H1 (cell line): ENCODE results near the gene OTOP3. TPM values are rescaled to one million over a fixed set of nuclear protein-coding genes. Genes with fewer than 3 reads are reported as not detected.

Source experiments
- CEBPB ChIP-seq: IDR thresholded peaks from 2 replicates; pipeline ENCODE4 v1.6.1; 2012; ENCODE audit warnings: low read depth, low read length
- CHD2 ChIP-seq: IDR thresholded peaks from 2 replicates; pipeline ENCODE4 v1.6.1; 2012; ENCODE audit warnings: low read length, improper control_type of control experiment
- KDM5A ChIP-seq: fragments of 200-600 bp; IDR thresholded peaks from 2 replicates; pipeline ENCODE4 v1.7.1; 2012; ENCODE audit warnings: mild to moderate bottlenecking, low read length, inconsistent platforms, mixed read lengths
- SP4 ChIP-seq: IDR thresholded peaks from 2 replicates; pipeline ENCODE4 v1.6.1; 2012; ENCODE audit warnings: low read length, inconsistent platforms
- TBP ChIP-seq: IDR thresholded peaks from 2 replicates; pipeline ENCODE4 v1.6.1; 2011; ENCODE audit warnings: low read depth, low read length, improper control_type of control experiment
- TCF12 ChIP-seq: IDR thresholded peaks from 2 replicates; pipeline ENCODE4 v1.6.1; 2011; ENCODE audit warnings: low read depth, mild to moderate bottlenecking, low read length
- polyA plus RNA-seq, 7 experiments: library from polyadenylated mRNA; depleted of rRNA in 3 of 7; stranded (reverse) in 5 of 7; unstranded in 2 of 7; fragments of >200 nt in 5 of 7; fragments of 200-250 nt in 2 of 7; gene quantifications; 1 replicate in 5 of 7; 2 replicates in 1 of 7; 4 replicates in 1 of 7; pipeline versions ENCODE4 v1.2.1 to v1.2.3, GENCODE V29; 2011 to 2013; ENCODE audit warnings: missing spikeins in 2 of 7, mixed read lengths in 2 of 7
- total RNA-seq: library from RNA; stranded (reverse); fragmentation: NEBNext Ultra II Directional; extraction: Animal tissue kit (Norgen Biotek cat#: 25700); gene quantifications from 2 replicates; pipeline ENCODE4 v1.2.1, GENCODE V29; 2021

The OTOP3 gene
- total and polyA plus RNA-seq, 2 of the 8 experiments (the other 6 are each of a cell fraction or from before 2014, with no cell fraction given), result 0.05 TPM; not detected in 1

GRCh38 chr17:74998783-74999182 is 63.1 kb downstream of the OTOP3 start (continued):
- TF ChIP-seq TBP (no peak), SP4 (no peak), CEBPB (no peak), CHD2 (no peak), TCF12 (no peak), KDM5A (no peak)
